ENCODE results near the gene CCDC63. TPM values are rescaled to one million over a fixed set of nuclear protein-coding genes. Genes with fewer than 3 reads are reported as not detected.
A peak's percentile ranks its signal among the peaks of the same experiment; 100 is the strongest.

CCDC63 gene
- total and polyA plus RNA-seq, 2 of the 13 experiments (the other 11 are each of a cell fraction or from before 2014, with no cell fraction given): not detected

DNA sequence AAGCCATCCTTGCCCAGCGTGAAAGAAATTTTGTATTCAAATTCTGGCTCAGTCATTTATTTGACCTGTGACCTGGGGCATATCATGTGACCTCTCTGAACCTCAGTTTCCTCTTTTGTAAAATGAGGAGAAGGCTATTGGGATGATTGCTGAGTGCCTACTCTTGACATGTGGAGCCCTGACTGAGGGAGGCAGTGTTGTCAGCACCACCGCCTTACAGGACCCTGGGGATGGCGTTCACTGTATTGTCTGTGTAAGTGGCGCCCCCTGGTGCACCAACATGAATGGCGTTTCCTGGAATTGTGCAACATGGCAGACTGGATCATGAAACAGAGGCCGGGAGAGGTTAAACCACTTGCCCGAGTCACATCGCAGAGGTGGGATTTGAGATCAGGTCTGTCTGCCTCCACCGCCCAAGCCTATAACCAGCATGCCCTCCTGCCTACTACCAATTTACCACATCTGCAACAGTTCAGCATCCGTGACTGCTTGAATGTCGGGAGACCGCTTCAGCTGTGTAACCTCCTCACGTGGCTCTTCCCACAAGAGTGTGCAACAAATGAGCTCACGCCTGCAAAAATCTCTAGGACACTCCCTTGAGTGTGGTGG, 20.1 kb upstream of the CCDC63 start (continued):
- TF ChIP-seq, protein P1, sequence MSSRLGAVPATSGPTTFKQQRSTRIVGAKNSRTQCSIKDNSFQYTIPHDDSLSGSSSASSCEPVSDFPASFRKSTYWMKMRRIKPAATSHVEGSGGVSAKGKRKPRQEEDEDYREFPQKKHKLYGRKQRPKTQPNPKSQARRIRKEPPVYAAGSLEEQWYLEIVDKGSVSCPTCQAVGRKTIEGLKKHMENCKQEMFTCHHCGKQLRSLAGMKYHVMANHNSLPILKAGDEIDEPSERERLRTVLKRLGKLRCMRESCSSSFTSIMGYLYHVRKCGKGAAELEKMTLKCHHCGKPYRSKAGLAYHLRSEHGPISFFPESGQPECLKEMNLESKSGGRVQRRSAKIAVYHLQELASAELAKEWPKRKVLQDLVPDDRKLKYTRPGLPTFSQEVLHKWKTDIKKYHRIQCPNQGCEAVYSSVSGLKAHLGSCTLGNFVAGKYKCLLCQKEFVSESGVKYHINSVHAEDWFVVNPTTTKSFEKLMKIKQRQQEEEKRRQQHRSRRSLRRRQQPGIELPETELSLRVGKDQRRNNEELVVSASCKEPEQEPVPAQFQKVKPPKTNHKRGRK (CRISPR knock-in tag; IDR thresholded peaks at IDR 0.05): 0 out of 2 replicates have a peak, but pooled peaks have one; percentile 54
- no peak for TF ChIP-seq KLF15 (CRISPR knock-in tag; IDR thresholded peaks at IDR 0.05; ENCODE audit: borderline replicate concordance)
- TF ChIP-seq, protein P2, sequence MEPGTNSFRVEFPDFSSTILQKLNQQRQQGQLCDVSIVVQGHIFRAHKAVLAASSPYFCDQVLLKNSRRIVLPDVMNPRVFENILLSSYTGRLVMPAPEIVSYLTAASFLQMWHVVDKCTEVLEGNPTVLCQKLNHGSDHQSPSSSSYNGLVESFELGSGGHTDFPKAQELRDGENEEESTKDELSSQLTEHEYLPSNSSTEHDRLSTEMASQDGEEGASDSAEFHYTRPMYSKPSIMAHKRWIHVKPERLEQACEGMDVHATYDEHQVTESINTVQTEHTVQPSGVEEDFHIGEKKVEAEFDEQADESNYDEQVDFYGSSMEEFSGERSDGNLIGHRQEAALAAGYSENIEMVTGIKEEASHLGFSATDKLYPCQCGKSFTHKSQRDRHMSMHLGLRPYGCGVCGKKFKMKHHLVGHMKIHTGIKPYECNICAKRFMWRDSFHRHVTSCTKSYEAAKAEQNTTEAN (CRISPR knock-in tag; conservative IDR thresholded peaks at IDR 0.05): no peak
- peak; percentile 60 for TF ChIP-seq GATAD1 (CRISPR knock-in tag; IDR thresholded peaks at IDR 0.05)
- TF ChIP-seq, protein P3, sequence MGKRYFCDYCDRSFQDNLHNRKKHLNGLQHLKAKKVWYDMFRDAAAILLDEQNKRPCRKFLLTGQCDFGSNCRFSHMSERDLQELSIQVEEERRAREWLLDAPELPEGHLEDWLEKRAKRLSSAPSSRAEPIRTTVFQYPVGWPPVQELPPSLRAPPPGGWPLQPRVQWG (CRISPR knock-in tag; IDR thresholded peaks at IDR 0.05; ENCODE audit: borderline replicate concordance, low read depth): no peak
- TF ChIP-seq NR3C1 (CRISPR knock-in tag; IDR thresholded peaks at IDR 0.05): no peak
- TF ChIP-seq CCAR2 (optimal IDR thresholded peaks at IDR 0.05; ENCODE audit: low read depth, low read length): no peak
- peak in 1 of 2 experiments; percentile 48; a peak in 1 of 4 replicates for TF ChIP-seq KLF16 (CRISPR knock-in tag; IDR thresholded peaks at IDR 0.05)
- TF ChIP-seq, protein P4, sequence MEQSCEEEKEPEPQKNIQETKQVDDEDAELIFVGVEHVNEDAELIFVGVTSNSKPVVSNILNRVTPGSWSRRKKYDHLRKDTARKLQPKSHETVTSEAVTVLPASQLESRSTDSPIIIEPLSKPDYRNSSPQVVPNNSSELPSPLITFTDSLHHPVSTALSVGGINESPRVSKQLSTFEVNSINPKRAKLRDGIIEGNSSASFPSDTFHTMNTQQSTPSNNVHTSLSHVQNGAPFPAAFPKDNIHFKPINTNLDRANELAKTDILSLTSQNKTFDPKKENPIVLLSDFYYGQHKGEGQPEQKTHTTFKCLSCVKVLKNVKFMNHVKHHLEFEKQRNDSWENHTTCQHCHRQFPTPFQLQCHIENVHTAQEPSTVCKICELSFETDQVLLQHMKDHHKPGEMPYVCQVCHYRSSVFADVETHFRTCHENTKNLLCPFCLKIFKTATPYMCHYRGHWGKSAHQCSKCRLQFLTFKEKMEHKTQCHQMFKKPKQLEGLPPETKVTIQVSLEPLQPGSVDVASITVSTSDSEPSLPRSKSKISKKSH (CRISPR knock-in tag; IDR thresholded peaks at IDR 0.05; ENCODE audit: borderline replicate concordance): no peak
- no peak for TF ChIP-seq SPEN (CRISPR knock-in tag; IDR thresholded peaks at IDR 0.05; ENCODE audit: low read depth)
- TF ChIP-seq SNAI1 (CRISPR knock-in tag; IDR thresholded peaks at IDR 0.05; ENCODE audit: borderline replicate concordance): no peak
- TF ChIP-seq, protein P5, sequence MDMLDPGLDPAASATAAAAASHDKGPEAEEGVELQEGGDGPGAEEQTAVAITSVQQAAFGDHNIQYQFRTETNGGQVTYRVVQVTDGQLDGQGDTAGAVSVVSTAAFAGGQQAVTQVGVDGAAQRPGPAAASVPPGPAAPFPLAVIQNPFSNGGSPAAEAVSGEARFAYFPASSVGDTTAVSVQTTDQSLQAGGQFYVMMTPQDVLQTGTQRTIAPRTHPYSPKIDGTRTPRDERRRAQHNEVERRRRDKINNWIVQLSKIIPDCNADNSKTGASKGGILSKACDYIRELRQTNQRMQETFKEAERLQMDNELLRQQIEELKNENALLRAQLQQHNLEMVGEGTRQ (IDR thresholded peaks at IDR 0.05; ENCODE audit: low read depth, low read length): no peak
- TF ChIP-seq, protein P5 (CRISPR knock-in tag; IDR thresholded peaks at IDR 0.05; ENCODE audit: borderline replicate concordance): no peak
- no peak for TF ChIP-seq NBN (conservative IDR thresholded peaks at IDR 0.05)
- no peak for TF ChIP-seq HNF4G (IDR thresholded peaks at IDR 0.05; ENCODE audit: borderline replicate concordance, low read depth, low read length)
- 0 out of 2 replicates have a peak, but pooled peaks have one; percentile 41 for TF ChIP-seq HNF4G (CRISPR knock-in tag; IDR thresholded peaks at IDR 0.05; ENCODE audit: borderline replicate concordance, low read depth)
- TF ChIP-seq YY1 (IDR thresholded peaks at IDR 0.05; ENCODE audit: insufficient read depth, insufficient replicate concordance, low read depth, low read length): peak; percentile 77
- no peak for TF ChIP-seq KLF12 (CRISPR knock-in tag; IDR thresholded peaks at IDR 0.05; ENCODE audit: borderline replicate concordance)
- TF ChIP-seq IKZF4 (CRISPR knock-in tag; IDR thresholded peaks at IDR 0.05; ENCODE audit: borderline replicate concordance, low read depth, not compliant biosample characterization): no peak

Data from HepG2 (cell line).